NCI-H1436 (cell line): ENCODE measurements around the gene OSTC.

ENCODE experiments used
- DNase-seq: peaks from one replicate; lab custom pipeline; 2025; lab: John Stamatoyannopoulos, UW

OSTC gene

DNA sequence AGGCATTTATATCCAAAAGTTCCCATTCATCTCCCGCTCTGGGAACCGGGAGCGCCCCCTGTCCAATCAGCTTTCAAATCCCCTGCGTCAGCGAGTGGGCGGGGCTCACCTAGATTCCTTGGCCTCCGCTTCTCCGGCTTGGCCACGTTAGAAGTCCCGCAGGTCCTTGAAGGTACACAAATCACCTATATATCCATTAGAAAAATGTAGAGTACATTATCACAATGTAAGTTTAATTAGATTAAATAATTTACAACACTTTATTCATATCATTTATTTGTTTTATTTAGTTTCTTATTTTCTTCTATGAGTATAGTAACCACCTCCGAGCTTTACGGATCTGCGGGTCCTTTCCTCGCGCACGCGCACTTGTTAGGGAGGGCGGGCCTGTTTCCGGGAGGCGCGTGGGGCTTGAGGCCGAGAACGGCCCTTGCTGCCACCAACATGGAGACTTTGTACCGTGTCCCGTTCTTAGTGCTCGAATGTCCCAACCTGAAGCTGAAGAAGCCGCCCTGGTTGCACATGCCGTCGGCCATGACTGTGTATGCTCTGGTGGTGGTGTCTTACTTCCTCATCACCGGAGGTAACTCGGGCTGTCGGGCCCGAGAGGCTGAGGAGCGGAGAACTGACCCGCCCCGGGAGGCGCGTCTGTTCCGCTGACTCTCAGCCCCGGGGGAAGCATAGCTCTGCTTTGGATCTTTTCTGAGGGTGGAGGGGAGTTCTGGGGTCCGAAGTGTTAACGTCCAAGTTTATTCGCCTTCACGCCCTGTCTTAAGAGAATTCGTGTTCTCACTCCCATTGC lies at the start of gene OSTC:
TSS of gene OSTC (plus strand) at position 388 of the 802 bp plus-strand sequence. CDS start at position 445, 57 bp downstream.
- peak; percentile 95 for DNase-seq

DNA sequence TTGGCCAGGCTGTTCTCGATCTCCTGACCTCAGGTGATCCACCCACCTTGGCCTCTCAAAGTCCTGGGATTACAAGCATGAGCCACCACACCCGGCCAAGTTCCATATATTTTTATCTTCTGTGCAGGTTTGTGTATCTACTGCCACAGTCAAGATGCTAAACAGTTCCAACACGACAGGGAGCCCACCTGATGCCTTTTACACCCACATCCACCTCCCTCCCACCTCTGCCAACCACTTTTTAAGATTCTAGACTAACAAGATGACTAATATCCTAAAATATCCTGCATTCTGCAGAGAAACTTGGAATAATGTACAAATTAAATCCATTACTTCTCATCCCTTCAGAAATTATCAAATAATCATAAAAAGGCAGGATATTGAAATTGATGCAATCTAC lies 49.3 kb upstream of the OSTC start:
- no peak for DNase-seq

DNA sequence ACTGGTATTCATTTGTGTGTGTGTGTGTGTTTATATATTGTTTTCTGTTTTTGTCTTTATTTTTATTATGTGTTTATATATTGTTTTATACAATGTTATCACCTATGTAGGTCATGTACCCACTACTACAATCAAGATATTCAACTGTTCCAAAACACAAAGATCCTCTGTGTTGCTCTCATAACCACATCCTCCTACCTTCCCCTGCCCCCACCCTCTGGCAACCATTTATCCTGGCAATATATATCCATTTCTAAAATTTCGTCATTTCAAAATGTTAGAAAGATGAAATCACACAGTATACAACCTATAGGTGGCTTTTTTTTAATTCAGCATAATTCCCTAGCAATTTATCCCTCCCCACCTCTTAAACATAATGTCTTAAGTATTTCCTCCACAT lies 48.9 kb upstream of the OSTC start:
- DNase-seq, result no peak

DNA sequence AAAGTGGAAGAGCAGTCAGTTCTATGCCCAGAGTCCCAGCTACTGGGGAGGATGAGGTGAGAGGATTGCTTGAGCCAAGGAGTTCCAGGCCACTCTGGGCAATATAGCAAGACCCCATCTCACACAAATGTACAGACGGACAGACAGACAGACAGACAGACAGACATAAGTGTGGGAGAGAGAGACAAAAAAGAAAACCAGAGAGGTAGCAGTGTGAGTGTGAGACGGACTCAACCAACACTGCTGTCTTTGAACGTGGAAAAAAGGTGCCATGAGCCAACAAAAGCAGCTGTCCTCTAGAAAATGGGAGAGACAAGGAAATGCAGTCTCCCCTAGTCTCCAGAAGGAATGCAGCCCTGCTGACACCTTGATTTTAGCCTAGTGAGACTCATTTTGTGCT lies 48.2 kb upstream of the OSTC start:
- DNase-seq, result no peak

DNA sequence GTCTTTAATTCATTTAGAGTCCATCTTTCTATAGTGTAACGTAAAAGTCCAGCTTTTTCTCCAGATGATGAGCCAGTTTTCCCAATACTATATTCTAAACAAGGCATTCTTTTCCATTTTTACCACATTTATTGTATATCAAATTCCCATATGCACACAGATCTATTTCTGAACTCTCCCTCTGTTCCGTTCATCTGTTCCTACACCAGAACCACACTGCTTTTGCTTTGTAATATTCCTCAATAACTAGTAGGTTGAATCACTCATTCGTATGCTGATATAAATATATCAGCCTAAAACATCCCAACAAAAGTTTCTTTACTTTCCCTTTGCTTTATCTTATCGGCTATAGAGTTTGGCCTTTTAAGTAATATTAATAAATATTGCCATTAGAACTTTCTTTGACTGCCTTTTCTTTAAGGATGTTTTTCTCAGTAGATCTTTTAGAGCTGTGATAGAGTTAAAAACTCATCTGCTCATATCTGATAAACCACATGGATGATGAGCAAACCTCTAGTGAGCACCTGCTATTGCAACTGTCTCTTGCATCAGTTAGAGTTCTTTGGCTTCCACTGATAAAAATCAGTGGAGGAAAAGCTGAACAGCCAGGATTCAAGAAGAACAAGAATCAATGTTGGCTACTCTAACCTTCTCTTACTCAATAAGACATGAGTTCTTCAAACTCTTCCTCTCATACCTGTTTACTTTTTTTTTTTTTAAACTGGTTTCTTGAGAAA lies 43.2 kb upstream of the OSTC start:
- no peak for DNase-seq

DNA sequence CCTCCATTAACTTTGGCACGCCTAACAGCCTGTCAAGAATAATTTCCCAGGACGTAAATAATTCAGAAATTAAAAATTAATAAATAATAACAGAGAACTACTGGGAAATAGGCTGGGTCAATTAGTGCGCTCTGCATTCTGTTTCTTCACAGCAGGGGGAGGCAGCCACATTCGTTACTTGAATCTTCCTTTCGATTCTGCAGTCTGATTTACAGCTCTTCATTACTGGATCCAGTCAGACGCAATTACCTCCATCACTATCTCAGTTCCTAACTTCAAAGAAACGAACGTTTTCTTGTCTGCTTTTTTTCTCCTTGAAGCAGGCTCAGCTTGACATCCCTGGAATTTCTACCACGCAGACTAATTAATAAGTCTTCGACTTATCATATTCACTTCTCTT lies 39.0 kb upstream of the OSTC start:
- no peak for DNase-seq

DNA sequence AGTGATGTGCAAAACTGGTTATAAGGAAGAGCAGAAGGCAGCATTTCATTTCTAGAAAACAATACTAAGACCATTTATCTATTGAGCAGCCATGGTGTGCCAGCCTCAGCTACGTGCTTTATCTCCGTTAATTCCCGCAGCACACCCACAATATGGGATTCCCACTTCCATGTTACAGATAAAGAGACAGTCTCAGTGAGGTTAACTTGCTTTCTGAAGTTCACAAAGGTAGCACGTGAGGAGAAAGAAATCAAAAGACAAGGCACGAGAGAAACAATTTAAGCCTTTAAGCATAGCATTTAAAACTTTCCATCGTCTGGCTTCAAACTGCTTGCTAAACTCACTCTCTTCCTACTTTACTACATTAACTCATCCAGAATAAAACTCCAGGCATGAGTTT lies 38.0 kb upstream of the OSTC start:
- no peak for DNase-seq

DNA sequence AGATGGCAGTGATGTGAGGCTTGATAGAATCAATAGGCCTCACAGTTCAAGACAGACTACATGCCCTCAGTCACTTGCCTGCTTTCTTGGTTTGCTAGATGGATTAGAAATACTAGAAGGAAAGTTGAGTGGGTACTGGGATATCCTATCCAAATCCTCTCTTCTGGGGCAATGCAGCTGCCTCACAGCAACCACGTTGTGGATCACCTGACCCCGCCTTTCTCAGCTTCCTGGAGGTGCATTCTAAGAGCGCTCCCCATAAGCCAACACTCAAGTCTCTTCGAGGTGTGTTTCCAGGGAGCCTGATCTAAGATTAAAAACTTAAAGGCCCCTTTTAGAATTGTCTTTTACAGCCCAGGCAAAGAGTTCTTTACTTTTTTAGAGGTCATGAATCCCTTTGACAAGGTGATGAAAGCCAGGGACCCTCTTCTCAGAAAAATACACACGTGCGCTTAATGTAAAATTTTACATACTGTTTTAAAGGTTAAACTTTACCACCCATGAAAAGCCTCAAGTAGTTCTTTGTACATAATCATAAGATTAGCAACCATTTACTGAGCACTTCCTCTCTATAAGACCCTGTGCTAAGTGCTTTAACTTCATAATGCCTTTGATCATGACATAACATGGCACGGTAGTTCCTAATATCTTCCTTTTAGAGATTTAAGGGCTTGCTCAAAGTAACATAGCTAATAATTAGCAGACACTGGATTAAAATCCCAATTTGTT lies 30.9 kb upstream of the OSTC start:
- DNase-seq, result no peak

DNA sequence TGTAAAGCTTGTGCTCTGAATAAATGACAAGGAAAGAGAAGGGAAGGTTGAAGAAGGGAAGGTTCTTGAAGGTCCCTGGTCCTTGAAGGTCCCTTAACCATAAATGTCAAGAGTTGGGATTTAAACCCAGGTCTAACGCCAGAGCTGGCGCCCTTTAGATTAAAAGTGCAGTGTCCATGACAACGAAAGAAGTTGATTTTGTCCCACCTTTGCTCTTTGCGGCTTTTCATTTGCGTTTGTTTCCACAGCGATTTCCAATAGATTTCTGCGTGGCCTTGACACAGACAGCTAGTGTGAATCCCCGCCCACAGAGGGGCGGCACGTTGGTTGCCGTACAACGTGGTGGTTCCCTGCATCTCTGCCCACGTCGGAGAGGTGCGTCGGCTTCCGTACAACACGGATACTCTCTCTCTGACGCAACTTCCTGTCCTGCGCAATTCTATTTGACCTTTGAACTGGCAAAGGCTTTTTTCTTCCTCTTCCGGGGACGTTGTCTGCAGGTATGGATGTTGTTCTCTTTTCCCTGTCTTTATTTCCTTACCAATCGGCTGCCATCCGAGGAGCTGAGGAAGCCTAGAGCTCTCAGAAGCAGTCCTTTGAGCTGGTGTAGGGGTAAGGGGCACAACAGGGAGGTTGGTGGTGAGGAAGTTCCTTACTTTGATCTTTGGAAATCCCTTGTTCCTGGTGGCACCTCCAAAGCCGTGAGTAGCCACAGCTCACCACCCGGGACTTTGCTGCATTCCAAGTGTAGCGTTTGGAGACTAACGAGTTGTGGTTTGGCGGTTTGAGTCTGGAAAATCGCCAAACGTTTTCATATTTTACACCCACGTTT lies 30.1 kb upstream of the OSTC start, which contains the start of gene RPL34:
TSS of gene RPL34 (plus strand) at position 476 of the 832 bp plus-strand sequence. CDS start 1,384 bp downstream, outside the sequence.
- DNase-seq, result peak; percentile 95

DNA sequence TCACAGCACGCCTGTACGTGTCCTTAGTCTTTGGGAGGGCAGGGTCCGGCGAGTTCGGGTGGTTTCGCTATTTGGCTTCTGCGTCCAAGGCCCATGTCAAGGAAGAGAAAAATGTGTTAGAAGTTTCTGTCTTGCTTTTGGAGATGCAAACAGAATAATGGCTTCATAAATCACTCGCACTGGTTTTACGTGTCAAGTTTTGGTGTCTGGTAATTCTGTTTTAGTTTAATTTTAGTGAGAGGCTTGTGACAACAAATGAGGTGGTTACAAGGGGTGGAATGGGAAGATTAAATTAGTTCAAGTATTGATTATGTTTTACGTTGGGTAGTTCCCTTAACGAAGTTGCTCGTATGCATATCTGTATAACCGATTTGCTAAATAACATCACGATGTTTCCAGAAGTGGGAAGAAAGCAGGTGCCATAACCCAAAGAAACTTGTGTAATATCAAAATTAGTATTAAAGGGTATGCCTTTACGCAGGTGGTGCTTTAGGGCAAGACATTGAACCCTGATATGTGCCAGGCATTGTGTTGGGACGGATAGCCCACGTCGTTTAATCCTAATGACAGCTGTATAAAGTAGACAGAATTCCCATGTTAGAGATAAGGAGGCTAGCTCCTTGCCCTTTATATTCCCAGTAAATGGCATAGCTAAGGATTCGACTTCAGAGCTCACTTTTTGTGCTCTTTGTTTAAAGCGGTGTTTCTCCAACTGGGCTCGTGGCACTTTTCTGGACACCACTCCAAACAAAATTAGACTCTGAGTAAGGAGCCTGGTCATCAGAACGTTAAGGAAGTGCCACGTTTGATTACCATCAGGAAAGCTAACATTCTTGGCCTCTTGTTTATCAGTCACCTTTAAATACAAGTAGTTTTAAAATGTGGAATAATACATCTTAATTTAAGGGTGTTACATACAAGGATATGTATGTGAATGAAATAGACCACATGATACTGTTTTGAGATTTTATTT lies 29.2 kb upstream of the OSTC start:
- DNase-seq, result no peak

DNA sequence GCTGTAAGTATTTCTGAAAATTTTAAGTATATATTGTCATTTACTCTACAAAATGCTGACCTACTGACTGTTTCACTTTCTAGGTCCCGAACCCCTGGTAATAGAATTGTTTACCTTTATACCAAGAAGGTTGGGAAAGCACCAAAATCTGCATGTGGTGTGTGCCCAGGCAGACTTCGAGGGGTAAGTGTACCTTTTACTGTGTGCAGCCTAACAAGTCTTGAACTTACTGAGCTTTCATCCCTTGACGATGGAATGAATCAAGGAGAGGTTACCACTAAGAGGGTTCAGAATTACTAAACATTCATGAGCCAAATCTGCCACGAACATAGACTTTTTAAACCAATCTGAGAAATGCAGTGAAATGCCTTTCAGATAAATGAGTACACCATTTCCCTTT lies 28.4 kb upstream of the OSTC start:
- no peak for DNase-seq

DNA sequence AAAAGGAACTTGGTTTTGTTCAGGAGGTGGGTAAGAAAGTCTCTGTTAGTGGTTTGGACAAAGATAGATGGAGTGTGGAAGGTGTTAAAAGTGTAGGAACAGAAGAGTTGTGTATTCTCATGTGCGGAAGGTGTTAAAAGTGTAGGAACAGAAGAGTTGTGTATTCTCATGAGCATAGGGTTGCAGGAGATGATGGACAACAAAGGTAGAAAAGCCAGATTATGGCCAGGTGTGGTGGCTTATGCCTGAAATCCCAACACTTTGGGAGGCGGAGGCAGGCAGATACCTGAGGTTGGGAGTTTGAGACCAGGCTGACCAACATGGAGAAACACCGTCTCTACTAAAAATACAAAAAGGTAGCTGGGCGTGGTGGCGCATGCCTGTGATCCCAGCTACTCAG lies 27.6 kb upstream of the OSTC start:
- DNase-seq, result no peak

DNA sequence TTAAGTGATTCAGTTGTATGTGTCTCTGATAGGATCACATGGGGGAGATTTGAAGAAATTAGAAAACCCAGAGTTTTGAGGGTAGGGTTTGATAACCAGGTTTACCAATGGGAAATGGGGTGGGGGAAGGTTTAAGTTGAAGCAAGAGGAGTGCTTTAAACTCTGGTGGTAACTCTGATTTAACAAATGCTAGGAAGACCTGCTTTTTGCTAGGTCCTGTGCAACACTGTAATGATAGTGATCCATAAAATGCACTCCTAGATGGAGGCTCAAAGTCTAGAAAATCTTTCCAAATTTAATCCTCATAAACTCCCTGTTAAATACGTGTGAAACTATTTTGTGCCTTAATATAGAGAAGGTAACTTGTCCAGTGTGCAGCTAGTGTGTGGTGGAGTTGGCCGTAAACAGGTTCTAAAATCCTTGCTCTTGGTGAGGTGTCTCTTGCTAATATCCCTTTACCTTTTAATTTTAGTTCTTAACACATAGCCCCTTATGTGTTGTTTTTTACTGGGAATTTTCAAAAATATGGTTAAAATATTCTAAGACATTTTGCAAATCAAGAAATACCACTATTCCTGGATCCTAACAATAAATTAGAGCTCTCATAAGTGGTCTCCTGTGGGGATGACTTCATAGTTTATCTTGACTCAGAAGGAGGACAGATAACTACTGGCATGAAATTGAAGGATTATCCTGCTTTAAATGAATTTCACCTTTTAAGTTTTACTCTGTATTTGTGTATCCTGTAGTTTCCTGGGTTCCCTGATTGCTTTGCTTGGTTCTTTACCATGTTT lies 25.9 kb upstream of the OSTC start:
- DNase-seq, result no peak

DNA sequence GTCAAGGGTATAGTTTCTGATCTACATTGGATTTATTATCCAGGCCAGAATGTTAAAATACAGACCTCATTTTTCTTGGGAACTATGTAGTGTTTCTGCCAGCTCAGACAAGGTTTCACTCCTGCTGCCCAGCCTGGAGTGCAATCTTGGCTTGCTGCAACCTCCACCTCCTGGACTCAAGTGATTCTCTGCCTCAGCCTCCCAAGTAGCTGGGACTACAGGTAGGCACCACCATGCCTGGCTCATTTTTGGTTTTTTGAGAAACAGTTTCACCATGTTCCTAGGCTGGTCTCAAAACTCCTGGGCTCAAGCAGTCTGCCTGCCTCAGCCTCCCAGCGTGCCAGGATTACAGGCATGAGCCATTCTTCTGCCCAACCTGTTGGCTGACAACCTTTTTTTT lies 24.3 kb upstream of the OSTC start:
- no peak for DNase-seq

DNA sequence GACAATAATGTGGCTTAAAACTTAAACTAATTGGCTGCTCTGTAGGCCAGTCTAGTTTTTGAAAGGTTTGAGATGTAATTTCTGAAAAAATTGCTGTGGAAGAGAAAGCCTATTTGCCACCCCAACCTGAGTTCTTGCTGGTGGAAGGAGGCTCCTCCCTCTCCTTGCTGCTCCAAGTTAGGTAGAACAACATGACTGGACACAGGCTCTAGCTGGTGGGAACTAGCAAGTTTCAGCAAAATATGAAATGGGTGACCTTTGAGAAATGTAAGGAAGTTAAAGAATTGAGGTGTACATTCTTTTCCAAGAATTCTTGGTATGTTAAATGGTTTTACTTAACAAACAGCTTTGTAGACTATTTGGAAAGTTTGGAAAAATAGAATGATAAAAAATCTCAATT lies 22.0 kb upstream of the OSTC start:
- no peak for DNase-seq

DNA sequence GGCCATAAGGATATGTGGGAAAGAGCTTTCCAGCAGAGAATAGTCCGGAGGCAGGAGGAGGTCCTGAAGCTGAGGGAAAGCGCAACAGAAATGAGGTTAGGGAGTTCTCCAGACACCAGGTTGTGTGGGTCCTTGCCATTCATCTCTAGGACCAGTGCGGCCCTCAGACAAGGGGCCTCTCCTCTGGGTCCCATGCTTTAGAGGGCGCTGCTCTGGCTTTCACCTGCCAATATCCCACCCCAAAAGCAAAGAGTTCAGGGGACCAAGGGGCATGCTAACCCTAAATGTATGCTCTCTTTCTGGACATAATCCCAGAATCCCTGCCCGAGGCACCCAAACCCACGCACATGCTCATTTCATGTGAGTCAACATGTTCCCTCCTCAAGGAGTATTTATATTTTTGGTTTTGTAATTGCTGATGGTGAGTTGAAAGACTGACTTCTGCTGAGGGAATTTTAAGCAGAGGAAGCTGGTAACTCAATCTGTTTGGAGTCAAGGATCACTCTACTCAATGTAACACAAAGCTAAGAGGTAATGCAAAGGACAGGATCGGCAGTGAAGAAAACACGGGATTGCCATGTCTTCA lies 15.2 kb upstream of the OSTC start:
- DNase-seq, result no peak

DNA sequence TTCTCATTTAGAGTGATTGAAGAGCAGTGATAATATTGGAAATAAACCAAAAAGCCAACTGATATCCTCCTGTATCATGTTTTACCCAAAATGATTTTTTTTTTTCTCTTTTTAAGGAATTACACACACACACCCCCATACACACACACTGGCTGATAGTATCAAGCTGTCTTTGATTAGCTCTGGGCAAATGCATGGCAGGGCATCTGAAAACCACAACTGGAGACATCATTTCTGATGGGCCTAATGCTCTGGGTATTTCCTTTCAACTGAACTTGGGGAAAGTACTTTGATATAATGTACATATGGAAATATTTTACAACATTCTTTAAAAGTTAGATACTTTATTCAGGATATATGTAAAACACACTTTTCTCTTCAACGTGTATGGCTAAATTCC lies 14.2 kb upstream of the OSTC start:
- DNase-seq, result no peak

DNA sequence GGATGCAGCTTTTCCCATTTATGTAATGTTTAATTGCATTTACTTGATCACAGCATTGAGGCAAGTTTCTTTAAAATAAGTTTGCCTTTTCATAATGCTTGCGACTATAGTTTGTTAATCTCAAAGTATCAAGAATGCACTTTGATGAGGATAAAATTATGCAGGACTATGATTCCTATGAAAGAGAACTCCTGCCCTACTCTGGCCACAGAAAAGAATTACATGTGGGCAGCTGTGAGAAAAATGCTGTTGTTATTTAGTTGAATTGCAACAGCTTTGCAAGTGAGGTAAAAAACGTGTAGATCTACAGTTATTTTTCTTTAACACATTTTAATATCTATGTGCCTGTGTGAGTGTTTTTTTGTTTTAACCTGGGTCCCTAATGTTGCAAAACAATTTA lies 12.5 kb upstream of the OSTC start:
- no peak for DNase-seq

DNA sequence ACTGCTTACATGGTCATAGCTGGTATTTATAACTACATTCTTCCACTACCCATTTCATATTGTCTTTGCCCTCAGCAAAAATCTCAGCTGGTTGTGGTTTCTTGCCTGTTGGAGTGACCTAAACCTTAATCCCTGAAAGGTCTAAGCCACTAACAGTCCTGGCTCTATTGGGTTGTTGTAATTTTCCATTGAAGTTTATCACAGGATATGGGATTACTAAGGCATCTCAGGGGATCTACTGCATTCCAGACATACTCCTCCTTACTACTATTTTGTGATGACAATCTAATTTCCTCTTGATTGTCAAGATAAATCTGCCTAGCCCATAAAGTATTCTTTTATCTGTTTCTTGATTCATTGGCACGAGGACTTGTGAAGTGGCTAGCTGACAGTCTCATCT lies 6.2 kb upstream of the OSTC start:
- DNase-seq, result no peak
